ENCODE measurements around the gene TACR1. TPM values are rescaled to one million over a fixed set of nuclear protein-coding genes. Genes with fewer than 3 reads are reported as not detected.

The TACR1 gene
- total and polyA plus RNA-seq, 2 of the 13 experiments (the other 11 are each of a cell fraction or from before 2014, with no cell fraction given), result not detected

- no peak for TF ChIP-seq REL (CRISPR knock-in tag; conservative IDR thresholded peaks at IDR 0.05)
- TF ChIP-seq FLYWCH1 (CRISPR knock-in tag; IDR thresholded peaks at IDR 0.05), result no peak
- peak; percentile 26; the same call in 1 of the 2 replicates for TF ChIP-seq TFE3 (CRISPR knock-in tag; IDR thresholded peaks at IDR 0.05)
- TF ChIP-seq HDAC6 (IDR thresholded peaks at IDR 0.05; ENCODE audit: low read depth, low read length), result no peak
- TF ChIP-seq, protein P1, sequence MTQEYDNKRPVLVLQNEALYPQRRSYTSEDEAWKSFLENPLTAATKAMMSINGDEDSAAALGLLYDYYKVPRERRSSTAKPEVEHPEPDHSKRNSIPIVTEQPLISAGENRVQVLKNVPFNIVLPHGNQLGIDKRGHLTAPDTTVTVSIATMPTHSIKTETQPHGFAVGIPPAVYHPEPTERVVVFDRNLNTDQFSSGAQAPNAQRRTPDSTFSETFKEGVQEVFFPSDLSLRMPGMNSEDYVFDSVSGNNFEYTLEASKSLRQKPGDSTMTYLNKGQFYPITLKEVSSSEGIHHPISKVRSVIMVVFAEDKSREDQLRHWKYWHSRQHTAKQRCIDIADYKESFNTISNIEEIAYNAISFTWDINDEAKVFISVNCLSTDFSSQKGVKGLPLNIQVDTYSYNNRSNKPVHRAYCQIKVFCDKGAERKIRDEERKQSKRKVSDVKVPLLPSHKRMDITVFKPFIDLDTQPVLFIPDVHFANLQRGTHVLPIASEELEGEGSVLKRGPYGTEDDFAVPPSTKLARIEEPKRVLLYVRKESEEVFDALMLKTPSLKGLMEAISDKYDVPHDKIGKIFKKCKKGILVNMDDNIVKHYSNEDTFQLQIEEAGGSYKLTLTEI (CRISPR knock-in tag; conservative IDR thresholded peaks at IDR 0.05), result no peak
- no peak for TF ChIP-seq GATAD1 (CRISPR knock-in tag; IDR thresholded peaks at IDR 0.05)
- TF ChIP-seq ZNF781 (CRISPR knock-in tag; IDR thresholded peaks at IDR 0.05; ENCODE audit: borderline replicate concordance, not compliant biosample characterization), result no peak
- TF ChIP-seq PHF5A (CRISPR knock-in tag; IDR thresholded peaks at IDR 0.05; ENCODE audit: low read depth, unreplicated experiment), result peak; percentile 94
- TF ChIP-seq TOE1 (CRISPR knock-in tag; IDR thresholded peaks at IDR 0.05), result 0 out of 2 replicates have a peak, but pooled peaks have one; percentile 46
- TF ChIP-seq, protein P2, sequence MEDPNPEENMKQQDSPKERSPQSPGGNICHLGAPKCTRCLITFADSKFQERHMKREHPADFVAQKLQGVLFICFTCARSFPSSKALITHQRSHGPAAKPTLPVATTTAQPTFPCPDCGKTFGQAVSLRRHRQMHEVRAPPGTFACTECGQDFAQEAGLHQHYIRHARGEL (CRISPR knock-in tag; IDR thresholded peaks at IDR 0.05), result no peak
- TF ChIP-seq, protein P3, sequence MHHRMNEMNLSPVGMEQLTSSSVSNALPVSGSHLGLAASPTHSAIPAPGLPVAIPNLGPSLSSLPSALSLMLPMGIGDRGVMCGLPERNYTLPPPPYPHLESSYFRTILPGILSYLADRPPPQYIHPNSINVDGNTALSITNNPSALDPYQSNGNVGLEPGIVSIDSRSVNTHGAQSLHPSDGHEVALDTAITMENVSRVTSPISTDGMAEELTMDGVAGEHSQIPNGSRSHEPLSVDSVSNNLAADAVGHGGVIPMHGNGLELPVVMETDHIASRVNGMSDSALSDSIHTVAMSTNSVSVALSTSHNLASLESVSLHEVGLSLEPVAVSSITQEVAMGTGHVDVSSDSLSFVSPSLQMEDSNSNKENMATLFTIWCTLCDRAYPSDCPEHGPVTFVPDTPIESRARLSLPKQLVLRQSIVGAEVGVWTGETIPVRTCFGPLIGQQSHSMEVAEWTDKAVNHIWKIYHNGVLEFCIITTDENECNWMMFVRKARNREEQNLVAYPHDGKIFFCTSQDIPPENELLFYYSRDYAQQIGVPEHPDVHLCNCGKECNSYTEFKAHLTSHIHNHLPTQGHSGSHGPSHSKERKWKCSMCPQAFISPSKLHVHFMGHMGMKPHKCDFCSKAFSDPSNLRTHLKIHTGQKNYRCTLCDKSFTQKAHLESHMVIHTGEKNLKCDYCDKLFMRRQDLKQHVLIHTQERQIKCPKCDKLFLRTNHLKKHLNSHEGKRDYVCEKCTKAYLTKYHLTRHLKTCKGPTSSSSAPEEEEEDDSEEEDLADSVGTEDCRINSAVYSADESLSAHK (CRISPR knock-in tag; IDR thresholded peaks at IDR 0.05; ENCODE audit: borderline replicate concordance), result no peak
- no peak for TF ChIP-seq HIC2 (CRISPR knock-in tag; IDR thresholded peaks at IDR 0.05; ENCODE audit: low read depth)
- TF ChIP-seq HCFC1 (IDR thresholded peaks at IDR 0.05; ENCODE audit: low read depth, low read length), result no peak
- TF ChIP-seq ZNF7 (CRISPR knock-in tag; IDR thresholded peaks at IDR 0.05), result no peak
- TF ChIP-seq SATB2 (CRISPR knock-in tag; IDR thresholded peaks at IDR 0.05), result no peak
- no peak for TF ChIP-seq ZNF670 (CRISPR knock-in tag; IDR thresholded peaks at IDR 0.05; ENCODE audit: borderline replicate concordance)
- no peak for TF ChIP-seq ZBTB7A (CRISPR knock-in tag; IDR thresholded peaks at IDR 0.05)
- TF ChIP-seq HNRNPK (IDR thresholded peaks at IDR 0.05; ENCODE audit: low read depth, low read length, poor library complexity, severe bottlenecking), result no peak
- TF ChIP-seq, protein P4, sequence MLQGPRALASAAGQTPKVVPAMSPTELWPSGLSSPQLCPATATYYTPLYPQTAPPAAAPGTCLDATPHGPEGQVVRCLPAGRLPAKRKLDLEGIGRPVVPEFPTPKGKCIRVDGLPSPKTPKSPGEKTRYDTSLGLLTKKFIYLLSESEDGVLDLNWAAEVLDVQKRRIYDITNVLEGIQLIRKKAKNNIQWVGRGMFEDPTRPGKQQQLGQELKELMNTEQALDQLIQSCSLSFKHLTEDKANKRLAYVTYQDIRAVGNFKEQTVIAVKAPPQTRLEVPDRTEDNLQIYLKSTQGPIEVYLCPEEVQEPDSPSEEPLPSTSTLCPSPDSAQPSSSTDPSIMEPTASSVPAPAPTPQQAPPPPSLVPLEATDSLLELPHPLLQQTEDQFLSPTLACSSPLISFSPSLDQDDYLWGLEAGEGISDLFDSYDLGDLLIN (CRISPR knock-in tag; IDR thresholded peaks at IDR 0.05; ENCODE audit: borderline replicate concordance), result no peak
- no peak for TF ChIP-seq CCDC6 (CRISPR knock-in tag; IDR thresholded peaks at IDR 0.05)
These were observed 46.1 kb downstream of the TACR1 start (continued) for GRCh38 chr2:75153221-75153620.
